ENCODE results near the gene C1orf35. TPM values are rescaled to one million over a fixed set of nuclear protein-coding genes. Genes with fewer than 3 reads are reported as not detected.

The C1orf35 gene
- total RNA-seq, 1 experiment from 2014 or later: 63.3 TPM

- intact Hi-C loops (cut with micrococcal nuclease): loop anchor here (10.0 kb wide), 1 partner anchor 540 kb away; the partner anchor contains the start of gene ZNF678
- Histone ChIP-seq H2AFZ (ENCODE audit: low read length) (no peak overlapping the region), H4K20me1 (ENCODE audit: low read length) (peaks cover 11% of the 10 kb centered on the region), H3K27me3 (ENCODE audit: low read length) (no peaks in the 10 kb centered on the region), H3F3A (ENCODE audit: low read length, unreplicated experiment) (peaks cover 14% of the 10 kb centered on the region), H3K9me2 (replicated peaks; ENCODE audit: low read length) (no peaks in the 10 kb centered on the region), H3K27ac (ENCODE audit: low read length) (no peak overlapping the region), H3K79me2 (ENCODE audit: low read length) (peaks cover 55% of the 10 kb centered on the region), H3K4me3 (ENCODE audit: low read length) (no peak overlapping the region), H3K9ac (ENCODE audit: low read length) (no peak overlapping the region), H3K4me1 (ENCODE audit: insufficient read depth, low read length) (peaks cover 31% of the 10 kb centered on the region), H3K4me2 (ENCODE audit: low read length) (peak overlapping the region; percentile 89), H3K36me3 (ENCODE audit: low read depth, low read length) (peaks cover 26% of the 10 kb centered on the region), H3K9me3 (ENCODE audit: low read length) (no peaks in the 10 kb centered on the region)
- no TSS peak for BruUV-seq (replicated peaks)
- DNase-seq: peak; percentile 37
- no peak for TF ChIP-seq EZH2phosphoT487 (IDR thresholded peaks at IDR 0.05; ENCODE audit: borderline replicate concordance, low read length)
- no peak for TF ChIP-seq CTCF (conservative IDR thresholded peaks at IDR 0.05; ENCODE audit: low read depth, low read length)
- TF ChIP-seq EZH2 (IDR thresholded peaks at IDR 0.05; ENCODE audit: low read length, unreplicated experiment): no peak
- ChIA-PET POLR2A (ENCODE audit: unreplicated experiment) (no interaction called here), CTCF (no interaction called here)
- ATAC-seq: no peak
Measured at GRCh38 chr1:228104526-228105269, 1.6 kb upstream of the C1orf35 start.

GRCh38 chr1:228101994-228102790 lies 933 bp downstream of the C1orf35 start:
- POLR2A ChIA-PET (ENCODE audit: unreplicated experiment): interaction anchor here (0.6 kb wide), 2 partner anchors 12 to 99 kb away, joined by 4 to 8 read pairs; no protein-coding TSS in a partner anchor
- peaks cover 14% of the 10 kb centered on the region for H3F3A ChIP-seq (ENCODE audit: low read length, unreplicated experiment)
- H3K9ac ChIP-seq (ENCODE audit: low read length): peak overlapping the region; percentile 91
- H3K27ac ChIP-seq (ENCODE audit: low read length): no peak overlapping the region
- H3K36me3 ChIP-seq (ENCODE audit: low read depth, low read length): peaks cover 48% of the 10 kb centered on the region
- no peaks in the 10 kb centered on the region for H3K9me2 ChIP-seq (replicated peaks; ENCODE audit: low read length)
- no peaks in the 10 kb centered on the region for H3K9me3 ChIP-seq (ENCODE audit: low read length)
- H3K79me2 ChIP-seq (ENCODE audit: low read length): peaks cover 62% of the 10 kb centered on the region
- peak overlapping the region; percentile 54 for H2AFZ ChIP-seq (ENCODE audit: low read length)
- peaks cover 21% of the 10 kb centered on the region for H3K4me1 ChIP-seq (ENCODE audit: insufficient read depth, low read length)
- H3K27me3 ChIP-seq (ENCODE audit: low read length): no peaks in the 10 kb centered on the region
- peak; percentile 47 for ATAC-seq
- BruUV-seq (replicated peaks): no TSS peak
- peak overlapping the region; percentile 89 for H3K4me2 ChIP-seq (ENCODE audit: low read length)
- TF ChIP-seq CTCF (conservative IDR thresholded peaks at IDR 0.05; ENCODE audit: low read depth, low read length): peak; percentile 57
- TF ChIP-seq EZH2phosphoT487 (IDR thresholded peaks at IDR 0.05; ENCODE audit: borderline replicate concordance, low read length): no peak
- H4K20me1 ChIP-seq (ENCODE audit: low read length): peaks cover 36% of the 10 kb centered on the region
- H3K4me3 ChIP-seq (ENCODE audit: low read length): peak overlapping the region; percentile 79
- peak; percentile 65 for DNase-seq
- intact Hi-C loops (cut with micrococcal nuclease): loop anchor here (1.0 to 10.0 kb wide), 3 partner anchors 19 to 537 kb away; partner anchors contain the start of genes ARF1 and ZNF678
- CTCF ChIA-PET: interaction anchor here (1.0 to 1.1 kb wide), 3 partner anchors 20 to 103 kb away, joined by 3 to 4 read pairs (median 3); partner anchors contain the start of gene IBA57

Data from PC-3 (cell line).